Mammary epithelial cell (primary cell): ENCODE measurements around the gene KRTAP5-2.

ENCODE experiments used
- CTCF ChIP-seq, 2 donors: IDR thresholded peaks in 1 of 2; conservative IDR thresholded peaks in 1 of 2; 2 replicates each; pipeline ENCODE4 v1.5.1; 2011 to 2012; ENCODE audit warnings: inconsistent platforms in 2 of 2, low read length in 2 of 2, mild to moderate bottlenecking in 2 of 2, control low read depth in 1 of 2, low read depth in 1 of 2; ENCODE audit not compliant: insufficient read depth in 1 of 2; ENCODE audit errors: extremely low read depth in 1 of 2
- EZH2 ChIP-seq: IDR thresholded peaks from 2 replicates; pipeline ENCODE4 v1.6.1; 2012; ENCODE audit warnings: low read length, inconsistent platforms, borderline replicate concordance

DNA sequence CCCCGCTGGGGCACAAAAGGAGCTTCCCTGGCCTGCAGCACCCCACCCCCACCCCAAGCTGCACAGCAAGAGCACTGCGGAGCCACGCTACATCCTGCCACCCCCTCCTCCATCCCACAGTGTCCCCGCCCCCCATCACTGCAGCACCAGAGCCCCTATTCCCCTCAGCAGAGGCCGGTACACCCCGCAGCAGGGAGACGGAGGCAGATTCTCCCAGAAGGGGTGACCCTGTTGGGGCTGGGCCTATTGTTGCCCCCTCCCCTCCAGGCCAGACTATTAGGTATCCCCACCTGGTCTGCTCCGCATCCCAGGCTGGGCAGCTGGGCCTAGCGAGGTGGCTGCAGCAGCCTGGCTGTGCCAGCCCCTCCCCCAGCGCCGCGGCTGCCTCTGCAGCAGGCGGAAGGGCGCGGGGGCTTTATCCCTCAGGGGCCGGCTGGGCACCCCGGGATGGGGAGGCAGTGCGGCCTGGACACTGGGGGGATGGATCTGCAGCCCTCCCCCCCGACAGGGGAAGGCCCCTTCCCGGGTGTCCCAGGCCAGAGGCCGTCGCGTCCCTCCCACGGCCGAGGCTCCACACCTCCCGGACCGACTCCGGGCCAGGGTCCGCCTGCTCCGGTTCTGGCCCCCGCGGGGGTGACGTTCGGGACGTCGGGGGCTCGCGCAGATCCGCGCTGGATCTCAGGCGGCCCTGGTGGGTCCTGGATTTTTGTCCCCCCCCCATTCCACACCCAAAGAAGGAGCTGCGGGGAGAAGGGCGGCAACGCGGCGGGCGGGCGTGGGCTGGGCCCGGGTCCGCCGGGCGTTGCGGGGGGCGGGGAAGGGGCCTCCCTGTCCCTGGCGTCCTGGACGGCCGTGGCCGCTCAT, 27.0 kb downstream of the KRTAP5-2 start:
- no peak for TF ChIP-seq CTCF (conservative IDR thresholded peaks at IDR 0.05 in 1 of 2, IDR thresholded peaks at IDR 0.05 in 1 of 2; ENCODE audit: extremely low read depth in 1 of 2, insufficient read depth in 1 of 2, low read depth in 1 of 2, low read length in 2 of 2)
- no peak for TF ChIP-seq EZH2
